Calu3 (cell line): ENCODE measurements around the gene PSMD2. TPM values are rescaled to one million over a fixed set of nuclear protein-coding genes. Genes with fewer than 3 reads are reported as not detected.

Experiments used
- BruUV-seq: library from RNA; stranded (reverse); fragments of 400-500 nt; replicated peaks from 2 replicates; lab custom pipeline; 2021; lab: Mats Ljungman, UMichigan
- CTCF ChIA-PET: fragments of 300-600 bp; sonication (Branson Sonifier 250); formaldehyde crosslinking; loops from one replicate; lab custom pipeline; 2022; ENCODE audit warnings: antibody characterized with exemption; lab: Charles Lee
- DNase-seq: peaks from one replicate; pipeline ENCODE4 v3.0.0; 2022
- H3K27ac Mint-ChIP-seq: one replicate; pipeline ENCODE4 v1.8.0; 2022; ENCODE audit warnings: mixed read lengths; ENCODE audit not compliant: unreplicated experiment
- H3K27me3 Mint-ChIP-seq: one replicate; pipeline ENCODE4 v1.8.0; 2022; ENCODE audit warnings: mixed read lengths; ENCODE audit not compliant: unreplicated experiment
- H3K36me3 Mint-ChIP-seq: one replicate; pipeline ENCODE4 v1.8.0; 2022; ENCODE audit warnings: mild to moderate bottlenecking, moderate library complexity, mixed read lengths; ENCODE audit not compliant: insufficient read depth, unreplicated experiment
- H3K4me1 Mint-ChIP-seq: one replicate; pipeline ENCODE4 v1.8.0; 2022; ENCODE audit warnings: mild to moderate bottlenecking, low read depth, mixed read lengths; ENCODE audit not compliant: unreplicated experiment
- H3K4me3 Mint-ChIP-seq: one replicate; pipeline ENCODE4 v1.8.0; 2022; ENCODE audit warnings: mild to moderate bottlenecking, low read depth, moderate library complexity, mixed read lengths; ENCODE audit not compliant: unreplicated experiment
- H3K9me3 Mint-ChIP-seq: one replicate; pipeline ENCODE4 v1.8.0; 2022; ENCODE audit warnings: low read depth, mixed read lengths; ENCODE audit not compliant: unreplicated experiment
- CTCF ChIP-seq: fragments of 200-600 bp; IDR thresholded peaks from one replicate; pipeline ENCODE4 v1.8.0; 2022; ENCODE audit warnings: antibody characterized with exemption; ENCODE audit not compliant: unreplicated experiment
- intact Hi-C: fragments of 100-400 bp; cut with micrococcal nuclease; formaldehyde crosslinking; loops from one replicate; pipeline ENCODE4 v1.10.0; 2022; ENCODE audit not compliant: unreplicated experiment
- total RNA-seq: library from RNA; stranded (reverse); gene quantifications from 2 replicates; pipeline ENCODE4 v1.2.3, GENCODE V29; 2022

Gene PSMD2
- total RNA-seq, 1 experiment from 2014 or later, result 530 TPM

GRCh38 chr3:184334470-184335158, 35.6 kb downstream of the PSMD2 start:
- peaks cover 90% of the 10 kb centered on the region for H3K36me3 Mint-ChIP-seq
- CTCF ChIA-PET, result interaction anchor here (0.9 kb wide), 1 partner anchor 29 kb away, joined by 3 read pairs; no protein-coding TSS in a partner anchor
- no peaks in the 10 kb centered on the region for H3K27me3 Mint-ChIP-seq
- intact Hi-C loops, result no loop called here
- H3K9me3 Mint-ChIP-seq, result no peaks in the 10 kb centered on the region
- peak overlapping the region; percentile 43 for H3K27ac Mint-ChIP-seq
- BruUV-seq, result no TSS peak
- no peak for TF ChIP-seq CTCF
- H3K4me1 Mint-ChIP-seq, result peaks cover 52% of the 10 kb centered on the region
- peak overlapping the region; percentile 8 for H3K4me3 Mint-ChIP-seq
- peak; percentile 53 for DNase-seq

GRCh38 chr3:184335291-184335660, 36.2 kb downstream of the PSMD2 start:
- Mint-ChIP-seq H3K4me3 (peak overlapping the region; percentile 86), H3K36me3 (peaks cover 83% of the 10 kb centered on the region), H3K4me1 (peaks cover 48% of the 10 kb centered on the region), H3K27ac (peak overlapping the region; percentile 43), H3K9me3 (no peaks in the 10 kb centered on the region), H3K27me3 (no peaks in the 10 kb centered on the region)
- no peak for TF ChIP-seq CTCF
- BruUV-seq, result no TSS peak
- CTCF ChIA-PET, result interaction anchor here (0.6 to 0.9 kb wide), 2 partner anchors 10 to 30 kb away, joined by 3 read pairs; no protein-coding TSS in a partner anchor
- intact Hi-C loops, result no loop called here
- no peak for DNase-seq

GRCh38 chr3:184335661-184336546, 36.9 kb downstream of the PSMD2 start:
- no peak for TF ChIP-seq CTCF
- DNase-seq, result peak; percentile 97
- H3K4me1 Mint-ChIP-seq, result peaks cover 52% of the 10 kb centered on the region
- CTCF ChIA-PET, result interaction anchor here (0.6 to 0.9 kb wide), 2 partner anchors 10 to 31 kb away, joined by 3 read pairs; no protein-coding TSS in a partner anchor
- no peaks in the 10 kb centered on the region for H3K27me3 Mint-ChIP-seq
- intact Hi-C loops, result no loop called here
- peaks cover 77% of the 10 kb centered on the region for H3K36me3 Mint-ChIP-seq
- TSS peak; percentile 26 for BruUV-seq
- H3K27ac Mint-ChIP-seq, result peak overlapping the region; percentile 43
- no peaks in the 10 kb centered on the region for H3K9me3 Mint-ChIP-seq
- H3K4me3 Mint-ChIP-seq, result peak overlapping the region; percentile 86

DNA sequence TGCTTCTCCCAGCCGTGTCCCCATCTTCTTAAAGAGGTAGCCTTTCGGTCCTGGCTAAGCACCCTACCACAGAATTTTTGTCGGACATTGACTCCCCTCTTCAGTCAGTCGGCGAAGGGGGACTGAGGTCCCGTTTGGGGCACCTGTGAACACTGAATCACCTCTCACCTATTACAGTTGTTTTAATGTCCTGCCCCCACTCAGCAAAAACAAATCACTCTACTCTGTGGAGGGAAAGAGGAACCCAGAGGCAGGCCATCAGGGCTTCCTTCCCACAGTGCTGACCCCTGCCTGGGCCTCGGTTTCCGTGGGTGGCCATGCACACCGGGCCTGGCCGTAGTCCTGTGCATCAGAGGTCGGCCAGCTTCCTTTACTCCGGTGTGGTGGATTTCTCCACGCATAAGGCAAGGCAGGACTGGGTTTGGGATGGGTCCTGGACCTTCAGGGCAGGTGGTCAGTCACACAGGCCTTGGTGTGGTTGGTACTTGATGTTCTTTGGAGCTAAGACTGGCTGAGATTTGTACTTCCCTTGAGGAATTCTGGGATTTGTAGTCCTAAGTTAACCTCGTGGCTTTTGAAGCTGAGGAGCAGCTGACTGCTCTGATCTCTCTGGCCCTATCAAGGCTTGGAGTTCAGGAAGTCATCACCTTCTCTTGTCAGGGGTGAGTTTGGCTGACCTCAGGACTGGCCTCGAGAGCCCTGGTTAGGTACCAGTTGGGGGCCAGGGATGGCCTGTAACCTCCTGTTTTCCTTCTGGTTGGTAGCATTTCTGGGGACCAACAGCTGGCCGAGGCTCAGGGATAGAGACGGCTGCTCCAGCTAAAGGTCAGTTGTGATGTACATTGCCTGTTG, 37.7 kb downstream of the PSMD2 start:
- Mint-ChIP-seq H3K27ac (peak overlapping the region; percentile 43), H3K4me3 (peak overlapping the region; percentile 86), H3K36me3 (peaks cover 69% of the 10 kb centered on the region), H3K27me3 (no peaks in the 10 kb centered on the region), H3K4me1 (peaks cover 56% of the 10 kb centered on the region), H3K9me3 (no peaks in the 10 kb centered on the region)
- TSS peak; percentile 47 for BruUV-seq
- intact Hi-C loops, result no loop called here
- DNase-seq, result no peak
- CTCF ChIA-PET, result interaction anchor here (1.7 kb wide), 1 partner anchor 9 kb away, joined by 4 read pairs; no protein-coding TSS in a partner anchor
- no peak for TF ChIP-seq CTCF
